GM23338 (cell line): ENCODE data around the gene ACSM2B. TPM values are rescaled to one million over a fixed set of nuclear protein-coding genes. Genes with fewer than 3 reads are reported as not detected.

Experiments used
- ATAC-seq: fragments of 200-7000 bp; cut with Tn5 transposase; 3 replicates; pipeline ENCODE4 v1.9.1; 2020
- DNase-seq: peaks from one replicate; pipeline ENCODE4 v3.0.0-alpha.2; 2015; ENCODE audit warnings: low spot score
- H2AFZ ChIP-seq: fragments of 200-600 bp; sonication (generic); 2 replicates; pipeline ENCODE4 v1.8.0; 2016; ENCODE audit warnings: antibody characterized with exemption, mild to moderate bottlenecking, moderate library complexity
- H3F3A ChIP-seq: fragments of 200-600 bp; sonication (generic); replicated peaks from 2 replicates; pipeline ENCODE4 v1.8.0; 2017; ENCODE audit warnings: antibody characterized with exemption, mixed run types, low read depth
- H3K27ac ChIP-seq: fragments of 200-600 bp; sonication (generic); 2 replicates; pipeline ENCODE4 v1.6.1; 2016; ENCODE audit warnings: low read depth
- H3K27me3 ChIP-seq: fragments of 200-600 bp; sonication (generic); 2 replicates; pipeline ENCODE4 v1.8.0; 2016; ENCODE audit warnings: mild to moderate bottlenecking, mixed run types, moderate library complexity; ENCODE audit not compliant: insufficient read depth
- H3K36me3 ChIP-seq: fragments of 200-600 bp; sonication (generic); 2 replicates; pipeline ENCODE4 v1.8.0; 2016; ENCODE audit warnings: mild to moderate bottlenecking; ENCODE audit not compliant: insufficient read depth
- H3K4me1 ChIP-seq: fragments of 200-600 bp; sonication (generic); 2 replicates; pipeline ENCODE4 v1.8.0; 2016; ENCODE audit warnings: mild to moderate bottlenecking, moderate library complexity; ENCODE audit not compliant: insufficient read depth
- H3K4me2 ChIP-seq: fragments of 200-600 bp; sonication (generic); 2 replicates; pipeline ENCODE4 v1.7.1; 2017; ENCODE audit warnings: mixed run types
- H3K4me3 ChIP-seq: fragments of 200-600 bp; sonication (generic); 2 replicates; pipeline ENCODE4 v1.6.1; 2016; ENCODE audit warnings: mixed run types
- H3K79me2 ChIP-seq: fragments of 200-600 bp; sonication (generic); replicated peaks from 2 replicates; pipeline ENCODE4 v1.8.0; 2017; ENCODE audit warnings: mild to moderate bottlenecking; ENCODE audit not compliant: insufficient read depth
- H3K9me2 ChIP-seq: fragments of 200-600 bp; sonication (generic); 2 replicates; pipeline ENCODE4 v1.8.0; 2017; ENCODE audit not compliant: insufficient read depth
- H4K20me1 ChIP-seq: fragments of 200-600 bp; sonication (generic); replicated peaks from 2 replicates; pipeline ENCODE4 v1.8.0; 2017; ENCODE audit warnings: mild to moderate bottlenecking; ENCODE audit not compliant: insufficient read depth
- H3K27ac Mint-ChIP-seq: 2 replicates; pipeline ENCODE4 v1.8.0; 2020; ENCODE audit warnings: inconsistent platforms, mild to moderate bottlenecking, moderate library complexity, mixed read lengths
- H3K27me3 Mint-ChIP-seq: 3 replicates; pipeline ENCODE4 v1.8.0; 2022; ENCODE audit warnings: low read depth, mild to moderate bottlenecking, moderate library complexity, mixed read lengths, inconsistent platforms; ENCODE audit not compliant: insufficient read depth, poor library complexity
- H3K36me3 Mint-ChIP-seq: 3 replicates; pipeline ENCODE4 v1.8.0; 2021; ENCODE audit warnings: low read depth, mild to moderate bottlenecking, inconsistent platforms, moderate library complexity, mixed read lengths
- H3K4me1 Mint-ChIP-seq: 3 replicates; pipeline ENCODE4 v1.8.0; 2020; ENCODE audit warnings: mild to moderate bottlenecking, inconsistent platforms, mixed read lengths
- H3K4me3 Mint-ChIP-seq: 3 replicates; pipeline ENCODE4 v1.8.0; 2021; ENCODE audit warnings: moderate library complexity, mild to moderate bottlenecking, inconsistent platforms, mixed read lengths
- H3K9me3 Mint-ChIP-seq: 3 replicates; pipeline ENCODE4 v1.8.0; 2020; ENCODE audit warnings: moderate library complexity, mild to moderate bottlenecking, inconsistent platforms, mixed read lengths
- CREB1 ChIP-seq: fragments of 250-450 bp; sonication (Bioruptor Pico); IDR thresholded peaks from 2 replicates; pipeline ENCODE4 v1.5.0; 2020; ENCODE audit warnings: low read depth, mild to moderate bottlenecking, moderate library complexity
- CTCF ChIP-seq, 2 experiments: fragments of 200-600 bp in 1 of 2; sonication (generic) in 1 of 2; conservative IDR thresholded peaks; 2 replicates each; pipeline versions ENCODE4 v1.5.1 to v1.6.1; 2016 to 2017; ENCODE audit warnings: antibody characterized with exemption in 2 of 2, low read depth in 2 of 2, mild to moderate bottlenecking in 2 of 2, moderate library complexity in 1 of 2
- ETS1 ChIP-seq: IDR thresholded peaks from 2 replicates; pipeline ENCODE4 v1.6.1; 2016; ENCODE audit warnings: antibody characterized with exemption
- EZH2 ChIP-seq: fragments of 200-600 bp; sonication (generic); IDR thresholded peaks from one replicate; pipeline ENCODE4 v1.8.0; 2017; ENCODE audit warnings: antibody characterized with exemption, mild to moderate bottlenecking, low read depth; ENCODE audit not compliant: unreplicated experiment
- EZH2phosphoT487 ChIP-seq: fragments of 200-600 bp; sonication (generic); IDR thresholded peaks from one replicate; pipeline ENCODE4 v1.8.1; 2018; ENCODE audit warnings: antibody characterized with exemption; ENCODE audit not compliant: unreplicated experiment
- JUNB ChIP-seq: IDR thresholded peaks from one replicate; pipeline ENCODE4 v1.6.1; 2016; ENCODE audit warnings: antibody characterized with exemption; ENCODE audit not compliant: unreplicated experiment
- NANOG ChIP-seq: IDR thresholded peaks from 2 replicates; pipeline ENCODE4 v1.6.1; 2016; ENCODE audit warnings: antibody characterized with exemption, borderline replicate concordance
- POLR2AphosphoS5 ChIP-seq: IDR thresholded peaks from 2 replicates; pipeline ENCODE4 v1.6.1; 2016; ENCODE audit warnings: antibody characterized with exemption, low read depth
- REST ChIP-seq: IDR thresholded peaks from one replicate; pipeline ENCODE4 v1.6.1; 2018; ENCODE audit warnings: antibody characterized with exemption; ENCODE audit not compliant: unreplicated experiment
- STAT1 ChIP-seq: IDR thresholded peaks from one replicate; pipeline ENCODE4 v1.6.1; 2016; ENCODE audit warnings: antibody characterized with exemption; ENCODE audit not compliant: unreplicated experiment
- ZNF114 ChIP-seq: fragments of 250-450 bp; sonication (Bioruptor Pico); IDR thresholded peaks from 2 replicates; pipeline ENCODE4 v1.5.0; 2020; ENCODE audit warnings: mild to moderate bottlenecking, moderate library complexity
- ZNF331 ChIP-seq: fragments of 250-450 bp; sonication (Bioruptor Pico); IDR thresholded peaks from 2 replicates; pipeline ENCODE4 v1.5.0; 2020; ENCODE audit warnings: low read depth, mild to moderate bottlenecking, moderate library complexity
- polyA plus RNA-seq: library from polyadenylated mRNA; unstranded; fragments of >200 nt; fragmentation: Nextera tagmentation; extraction: Ambion mirVana; gene quantifications from 2 replicates; pipeline ENCODE4 v1.2.1, GENCODE V29; 2016
- total RNA-seq: library from RNA; depleted of rRNA; stranded (reverse); fragments of >200 nt; shearing (Covaris generic); gene quantifications from 2 replicates; pipeline ENCODE4 v1.2.3, GENCODE V29; 2014

ACSM2B gene
- total and polyA plus RNA-seq, 2 experiments from 2014 or later: not detected

- H3K27me3 ChIP-seq: no peaks in the 10 kb centered on the region
- H3K9me3 Mint-ChIP-seq: peaks cover 39% of the 10 kb centered on the region
- no peaks in the 10 kb centered on the region for H3F3A ChIP-seq
- H3K27ac Mint-ChIP-seq: no peak overlapping the region
- H3K4me3 ChIP-seq: no peak overlapping the region
- H3K79me2 ChIP-seq: no peaks in the 10 kb centered on the region
- no peak overlapping the region for H3K4me3 Mint-ChIP-seq
- no peak overlapping the region for H3K27ac ChIP-seq
- DNase-seq: no peak
- H3K4me1 ChIP-seq: no peaks in the 10 kb centered on the region
- H3K27me3 Mint-ChIP-seq: peaks cover 3% of the 10 kb centered on the region
- H2AFZ ChIP-seq: no peak overlapping the region
- no peak overlapping the region for H3K4me2 ChIP-seq
- ATAC-seq: no peak
- no peaks in the 10 kb centered on the region for H3K36me3 Mint-ChIP-seq
- H3K4me1 Mint-ChIP-seq: no peaks in the 10 kb centered on the region
- no peaks in the 10 kb centered on the region for H3K36me3 ChIP-seq
- H4K20me1 ChIP-seq: no peaks in the 10 kb centered on the region
- peaks cover 21% of the 10 kb centered on the region for H3K9me2 ChIP-seq
- TF ChIP-seq POLR2AphosphoS5 (no peak), REST (no peak), STAT1 (no peak), ETS1 (no peak), JUNB (no peak), EZH2phosphoT487 (no peak), CTCF (conservative IDR thresholded peaks at IDR 0.05; ENCODE audit: low read depth in 2 of 2) (no peak), NANOG (no peak)
Measured at GRCh38 chr16:20515688-20516090, 60.5 kb downstream of the ACSM2B start.

GRCh38 chr16:20510323-20510722, 65.8 kb downstream of the ACSM2B start:
- Mint-ChIP-seq H3K27ac (no peak overlapping the region), H3K36me3 (peaks cover 9% of the 10 kb centered on the region; the same call in 2 of the 3 replicates), H3K9me3 (peaks cover 63% of the 10 kb centered on the region), H3K4me3 (no peak overlapping the region), H3K4me1 (no peaks in the 10 kb centered on the region), H3K27me3 (peaks cover 4% of the 10 kb centered on the region)
- no peak overlapping the region for H3K27ac ChIP-seq
- H3K9me2 ChIP-seq: peaks cover 2% of the 10 kb centered on the region
- H3K36me3 ChIP-seq: no peaks in the 10 kb centered on the region
- no peaks in the 10 kb centered on the region for H3K27me3 ChIP-seq
- no peaks in the 10 kb centered on the region for H3F3A ChIP-seq
- no peak overlapping the region for H3K4me3 ChIP-seq
- no peaks in the 10 kb centered on the region for H4K20me1 ChIP-seq
- no peak for DNase-seq
- no peak for ATAC-seq
- no peak overlapping the region for H2AFZ ChIP-seq
- H3K4me1 ChIP-seq: no peaks in the 10 kb centered on the region
- H3K79me2 ChIP-seq: no peaks in the 10 kb centered on the region
- no peak overlapping the region for H3K4me2 ChIP-seq
- TF ChIP-seq JUNB (no peak), STAT1 (no peak), CTCF (conservative IDR thresholded peaks at IDR 0.05; ENCODE audit: low read depth in 2 of 2) (no peak), POLR2AphosphoS5 (no peak), ETS1 (no peak), CREB1 (no peak), EZH2phosphoT487 (no peak), EZH2 (no peak), NANOG (no peak), ZNF114 (CRISPR knock-in tag) (no peak), ZNF331 (no peak)
